Occipital lobe (tissue), 2 donors: ENCODE data around the gene SREK1. TPM values are rescaled to one million over a fixed set of nuclear protein-coding genes. Genes with fewer than 3 reads are reported as not detected.

Source experiments
- DNase-seq: peaks from one replicate; lab custom pipeline; 2025; lab: John Stamatoyannopoulos, UW
- total RNA-seq: library from RNA; depleted of rRNA; stranded (reverse); fragments of >200 nt; gene quantifications from one replicate; pipeline ENCODE4 v1.2.3, GENCODE V29; 2014

Gene SREK1
- total RNA-seq, 1 donor from 2014 or later, result 173 TPM

DNA sequence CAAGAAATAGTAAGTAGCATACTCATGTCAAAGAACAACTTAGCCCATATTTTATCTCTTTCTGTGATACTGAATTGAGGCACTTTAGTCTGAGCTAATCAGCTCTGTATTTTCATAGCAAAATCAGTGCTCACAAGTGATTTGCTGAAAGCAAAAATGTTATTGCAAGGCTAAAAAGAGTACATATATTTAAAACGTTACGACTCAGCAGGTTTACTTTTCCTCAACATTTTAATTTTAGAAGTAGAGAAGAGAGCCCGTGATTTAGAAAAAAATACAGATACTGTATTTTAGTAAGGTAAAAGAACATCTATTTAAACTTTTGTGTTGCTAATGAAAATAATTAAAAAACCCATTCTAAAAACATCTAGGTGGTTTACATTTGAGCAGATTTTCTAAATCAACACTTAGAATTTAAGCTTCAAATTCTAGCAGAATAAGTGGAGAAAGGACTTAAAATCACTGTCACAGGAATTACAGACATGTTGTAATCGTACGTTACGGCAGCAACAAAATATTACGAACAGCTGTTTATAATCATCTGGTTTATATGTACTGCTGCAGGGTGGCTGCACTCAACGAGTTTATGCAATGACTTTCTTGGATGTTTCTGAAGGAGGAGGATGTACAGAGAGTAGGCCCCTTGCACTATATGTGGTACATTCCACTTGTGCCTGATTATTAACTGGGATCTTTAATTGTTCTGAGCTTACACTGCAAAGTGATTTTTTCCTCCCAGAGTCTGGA is 20.1 kb downstream of the SREK1 start:
- DNase-seq, result no peak

DNA sequence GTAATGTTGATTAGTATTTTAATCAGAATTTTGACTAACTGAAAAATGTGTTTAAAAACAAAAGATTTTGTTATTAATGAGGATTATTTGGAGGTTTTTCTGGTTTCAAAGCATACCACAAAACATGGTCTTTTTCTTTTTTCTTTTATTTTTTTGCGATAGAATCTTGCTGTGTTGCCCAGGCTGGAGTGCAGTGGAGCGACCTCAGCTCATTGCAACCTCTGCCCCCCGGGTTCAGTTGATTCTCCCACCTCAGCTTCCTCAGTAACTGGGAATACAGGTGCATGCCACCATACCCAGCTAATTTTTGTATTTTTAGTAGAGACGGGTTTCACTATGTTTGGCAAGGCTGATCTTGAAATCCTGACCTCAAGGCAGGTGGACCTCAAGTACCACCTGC is 24.1 kb downstream of the SREK1 start:
- no peak for DNase-seq

DNA sequence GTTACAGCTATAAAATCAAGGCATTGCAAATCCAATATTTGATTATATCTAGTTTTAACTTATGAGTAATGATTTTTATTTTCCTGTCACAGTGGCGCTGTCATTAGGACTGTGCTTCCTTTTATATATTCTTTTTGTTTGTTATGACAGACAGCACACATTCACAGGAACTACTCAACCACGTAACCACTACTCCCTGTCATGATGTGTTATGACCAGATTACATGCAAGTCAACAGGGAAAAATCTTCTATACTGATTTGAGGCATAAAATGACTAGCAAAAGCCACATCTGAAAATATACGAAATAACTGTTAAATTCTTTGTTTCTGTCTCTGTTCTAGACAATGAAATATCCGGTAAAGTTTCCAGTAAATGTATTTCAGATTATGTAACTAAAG is 25.4 kb downstream of the SREK1 start:
- DNase-seq, result no peak

- no peak for DNase-seq
Measured at GRCh38 chr5:66170195-66170919, 26.3 kb downstream of the SREK1 start.

GRCh38 chr5:66171349-66172344 is 27.5 kb downstream of the SREK1 start:
- DNase-seq, result no peak

- no peak for DNase-seq
Measured at GRCh38 chr5:66174338-66174737, 30.2 kb downstream of the SREK1 start.

GRCh38 chr5:66178799-66179198 is 34.7 kb downstream of the SREK1 start:
- DNase-seq, result no peak

DNA sequence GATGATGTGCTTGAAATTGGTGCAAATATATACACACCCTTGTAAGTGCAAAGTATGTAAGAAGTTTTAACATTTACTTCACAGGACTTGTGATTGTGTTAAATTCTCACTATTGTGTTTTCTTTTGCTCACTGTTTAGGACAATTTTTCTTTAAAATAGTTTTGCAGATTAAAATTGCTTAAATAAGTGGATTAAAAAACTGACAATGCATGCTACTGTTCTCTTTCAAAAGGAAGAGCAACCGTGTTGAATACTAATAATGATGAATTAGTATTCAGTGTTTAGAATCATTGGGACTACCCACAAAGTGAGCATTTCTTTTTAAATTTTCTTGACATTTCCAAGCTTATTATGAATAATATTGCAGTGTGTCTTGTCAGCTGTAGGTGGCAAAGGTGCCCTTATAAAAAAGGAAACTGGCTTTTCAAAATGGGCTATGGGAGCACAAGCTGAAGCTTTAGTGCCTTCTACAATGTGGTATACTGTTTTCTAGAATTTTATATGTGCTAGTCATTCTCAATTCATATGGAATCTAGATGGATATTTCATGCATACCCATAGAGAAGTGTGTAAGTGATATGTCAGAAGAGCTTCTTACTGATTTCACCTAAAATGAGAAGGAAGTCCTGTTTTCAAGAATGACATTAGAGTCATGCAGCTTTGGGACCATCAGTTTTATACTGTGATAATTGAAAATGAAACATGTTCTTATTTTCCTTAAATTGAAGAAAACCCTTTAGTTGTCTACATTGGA is 35.4 kb downstream of the SREK1 start:
- DNase-seq, result no peak

GRCh38 chr5:66180282-66181155 is 36.4 kb downstream of the SREK1 start:
- DNase-seq, result no peak

DNA sequence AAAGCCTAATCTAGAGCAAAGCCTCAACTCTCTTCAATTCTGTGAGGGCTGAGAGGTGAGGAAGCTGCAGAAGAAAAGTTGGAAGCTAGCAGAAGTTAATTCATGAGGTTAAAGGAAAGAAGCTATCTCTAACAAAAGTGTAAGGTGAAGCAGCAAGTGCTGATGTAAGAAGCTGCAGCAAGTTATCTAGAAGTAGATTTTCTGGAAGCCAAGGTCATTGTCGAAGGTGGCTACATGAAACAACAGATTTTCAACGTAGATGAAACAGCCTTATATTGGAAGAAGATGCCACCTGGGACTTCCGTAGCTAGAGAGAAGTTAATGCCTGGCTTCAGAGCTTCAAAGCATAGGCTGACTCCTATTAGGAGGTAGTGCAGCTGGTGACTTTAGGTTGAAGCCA is 42.0 kb downstream of the SREK1 start:
- DNase-seq, result no peak

GRCh38 chr5:66193419-66193818 is 49.3 kb downstream of the SREK1 start:
- no peak for DNase-seq

DNA sequence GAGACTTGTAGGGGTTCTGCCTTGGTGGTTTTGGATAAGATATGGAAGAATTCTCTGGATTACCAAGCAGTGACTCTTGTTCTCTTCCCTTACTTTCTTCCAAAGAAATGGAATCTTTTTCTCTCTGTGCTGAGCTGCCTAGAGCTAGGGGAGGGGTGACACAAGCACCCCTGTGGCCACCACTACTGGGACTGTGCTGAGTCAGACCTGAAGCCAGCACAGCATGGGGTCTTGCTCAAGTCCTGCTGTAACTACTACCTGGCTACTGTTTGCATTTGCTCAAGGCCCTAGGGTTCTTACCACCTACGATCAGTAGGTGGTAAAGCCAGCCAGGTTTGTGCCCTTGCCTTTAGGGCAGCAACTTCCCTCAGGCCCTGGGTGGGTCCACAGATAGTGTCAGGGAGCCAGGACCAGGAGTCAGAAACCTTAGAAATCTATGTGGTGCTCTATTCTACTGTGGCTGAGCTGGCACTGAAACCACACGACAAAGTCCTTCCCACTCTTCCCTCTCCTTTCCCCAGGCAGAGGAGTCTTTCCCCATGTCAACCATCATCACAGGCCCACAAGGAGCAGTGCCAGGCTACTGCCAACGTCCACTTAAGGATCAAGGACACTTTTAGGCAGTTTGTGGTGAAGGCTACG is 53.8 kb downstream of the SREK1 start:
- DNase-seq, result no peak

GRCh38 chr5:66198837-66199236 is 54.7 kb downstream of the SREK1 start:
- DNase-seq, result no peak

DNA sequence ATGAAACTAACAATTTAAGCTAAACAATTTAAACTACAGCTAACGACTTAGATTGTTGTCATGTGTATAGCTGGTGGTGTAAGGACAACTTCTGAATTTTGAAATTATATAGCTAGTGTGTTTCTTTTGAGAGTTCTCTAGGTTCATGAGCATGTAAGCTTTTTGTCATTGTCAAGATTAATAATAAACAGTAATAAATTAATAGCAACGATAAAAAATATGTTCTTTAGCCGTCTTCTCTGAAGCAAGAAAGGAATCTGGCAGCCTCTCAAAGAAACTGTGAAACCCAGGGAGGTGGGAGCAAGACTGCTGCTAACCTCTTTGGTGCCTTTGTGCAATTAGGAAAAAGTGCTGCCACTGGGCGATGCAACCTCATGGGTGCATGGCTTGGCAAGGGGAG is 59.4 kb downstream of the SREK1 start:
- no peak for DNase-seq

DNA sequence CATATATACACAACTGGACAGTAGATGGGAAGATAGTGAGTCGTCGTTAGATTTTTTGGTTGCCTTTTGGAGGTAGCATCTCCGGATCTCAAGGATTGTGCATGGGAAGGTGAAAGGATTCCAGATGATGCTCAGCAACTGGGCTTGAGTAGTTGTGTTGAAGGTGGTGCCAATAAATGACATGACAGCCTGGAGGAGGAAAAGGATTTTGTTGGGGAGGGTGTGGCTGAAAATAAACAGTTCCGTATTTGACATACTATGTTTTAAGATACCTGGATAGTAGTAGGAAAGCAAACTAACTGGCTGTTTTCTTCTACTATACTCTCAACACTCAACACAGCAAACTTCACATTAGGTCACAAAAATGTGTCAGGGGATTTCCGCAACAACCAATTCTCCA is 62.4 kb downstream of the SREK1 start:
- no peak for DNase-seq

GRCh38 chr5:66207800-66208561 is 63.9 kb downstream of the SREK1 start:
- no peak for DNase-seq

DNA sequence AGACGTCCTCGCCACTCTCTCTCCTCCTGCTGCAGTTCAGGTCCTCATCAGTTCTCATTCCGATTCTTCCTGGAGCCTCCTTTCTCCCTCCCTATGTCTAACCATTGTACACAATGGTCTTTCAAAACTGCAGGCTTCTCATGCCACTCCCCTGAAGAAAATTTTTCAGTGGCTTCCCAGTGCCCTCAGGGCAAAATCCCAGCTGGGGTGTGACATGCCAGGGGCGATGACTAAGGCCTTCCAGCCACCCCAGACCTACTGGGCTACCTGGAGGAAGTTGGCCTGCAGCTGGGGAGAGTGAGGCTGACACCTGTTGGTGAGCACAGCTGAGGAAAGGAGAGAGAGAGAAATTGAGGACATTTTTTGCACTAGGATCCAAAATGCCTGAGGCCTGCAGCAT is 65.2 kb downstream of the SREK1 start:
- DNase-seq, result no peak

DNA sequence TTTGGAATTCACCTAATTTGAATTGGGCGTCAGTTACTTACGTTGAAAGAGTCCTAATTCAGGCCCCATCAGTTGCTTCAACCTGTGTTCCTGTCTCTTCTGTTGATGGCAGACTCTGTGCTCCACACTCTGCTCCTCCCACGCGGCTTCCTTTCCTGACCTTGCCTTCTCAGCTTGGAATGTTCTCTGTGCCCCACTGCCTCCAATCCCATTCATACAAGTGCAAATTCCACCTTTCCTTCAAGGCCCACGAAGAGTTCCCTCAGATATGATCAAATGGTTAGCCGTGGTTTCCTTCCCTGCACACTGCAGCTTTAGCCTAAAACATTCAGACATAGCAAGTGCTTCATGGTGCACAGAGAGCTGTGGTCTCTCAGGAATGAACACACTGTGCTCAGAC is 65.7 kb downstream of the SREK1 start:
- DNase-seq, result no peak

DNA sequence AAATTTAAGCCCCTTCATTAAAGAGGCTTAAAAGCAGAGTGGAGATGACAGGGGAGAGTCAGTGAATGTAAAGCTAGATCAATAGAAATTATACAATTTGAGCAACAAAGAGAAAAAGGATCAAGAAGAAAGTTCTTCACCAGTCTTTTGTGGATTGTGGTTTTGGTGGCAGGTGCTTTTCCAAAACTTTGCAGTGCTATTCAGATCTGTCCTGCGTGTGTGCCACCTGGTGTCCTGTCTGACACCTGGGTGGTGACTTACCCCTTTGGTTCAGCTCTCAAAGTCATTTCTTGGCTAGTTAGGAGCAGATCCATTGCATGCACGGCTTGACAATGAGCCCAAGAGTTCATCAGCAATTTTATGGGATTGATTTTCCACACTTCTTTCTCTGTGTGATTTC is 69.4 kb downstream of the SREK1 start:
- DNase-seq, result no peak
